Keratinocyte (primary cell): ENCODE results near the gene OVCH1.

Experiments
- CTCF ChIP-seq, 3 experiments: IDR thresholded peaks in 1 of 3; conservative IDR thresholded peaks in 1 of 3; optimal IDR thresholded peaks in 1 of 3; 2 replicates in 2 of 3; 3 replicates in 1 of 3; pipeline versions ENCODE3 to v1.5.1; 2011; ENCODE audit warnings: low read length in 3 of 3, mild to moderate bottlenecking in 3 of 3, moderate library complexity in 2 of 3, control low read depth in 1 of 3, inconsistent platforms in 1 of 3; ENCODE audit not compliant: insufficient read depth in 2 of 3; ENCODE audit errors: extremely low read depth in 1 of 3
- EZH2 ChIP-seq: IDR thresholded peaks from one replicate; pipeline ENCODE4 v1.6.1; 2012; ENCODE audit warnings: inconsistent platforms, mild to moderate bottlenecking, low read length, moderate library complexity

- TF ChIP-seq CTCF (optimal IDR thresholded peaks at IDR 0.05 in 1 of 3, IDR thresholded peaks at IDR 0.05 in 1 of 3, conservative IDR thresholded peaks at IDR 0.05 in 1 of 3; ENCODE audit: extremely low read depth in 1 of 3, insufficient read depth in 2 of 3, low read length in 3 of 3): no peak
- TF ChIP-seq EZH2: no peak
Measured at GRCh38 chr12:29503283-29503682, 5.8 kb upstream of the OVCH1 start.
